22Rv1 (cell line): ENCODE results near the gene BMF.

Source experiments
- H3K27ac ChIP-seq: fragments of 450-650 bp; 2 replicates; pipeline ENCODE4 v1.5.1; 2017
- ZFX ChIP-seq: fragments of 450-650 bp; IDR thresholded peaks from 2 replicates; pipeline ENCODE4 v1.6.1; 2017; ENCODE audit warnings: antibody characterized with exemption, borderline replicate concordance
- TF ChIP-seq, protein P1 (sequence below): fragments of 450-650 bp; IDR thresholded peaks from 2 replicates; pipeline ENCODE4 v1.5.1; 2017; ENCODE audit warnings: mild to moderate bottlenecking

The BMF gene

DNA sequence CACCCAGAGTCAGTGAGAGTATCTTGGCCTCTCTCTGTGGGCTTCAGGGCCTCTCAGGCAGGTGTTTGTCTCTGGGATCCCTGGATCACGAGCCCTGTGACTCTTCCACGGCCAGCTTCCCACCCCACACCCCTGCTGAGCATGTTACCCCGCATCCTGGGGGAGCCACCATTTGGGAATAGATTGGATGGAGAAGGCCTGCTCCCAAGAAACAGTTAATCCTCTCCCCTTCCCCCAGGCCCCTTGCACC lies 54.1 kb downstream of the BMF start:
- no peak for TF ChIP-seq ZFX
- TF ChIP-seq, protein P1, sequence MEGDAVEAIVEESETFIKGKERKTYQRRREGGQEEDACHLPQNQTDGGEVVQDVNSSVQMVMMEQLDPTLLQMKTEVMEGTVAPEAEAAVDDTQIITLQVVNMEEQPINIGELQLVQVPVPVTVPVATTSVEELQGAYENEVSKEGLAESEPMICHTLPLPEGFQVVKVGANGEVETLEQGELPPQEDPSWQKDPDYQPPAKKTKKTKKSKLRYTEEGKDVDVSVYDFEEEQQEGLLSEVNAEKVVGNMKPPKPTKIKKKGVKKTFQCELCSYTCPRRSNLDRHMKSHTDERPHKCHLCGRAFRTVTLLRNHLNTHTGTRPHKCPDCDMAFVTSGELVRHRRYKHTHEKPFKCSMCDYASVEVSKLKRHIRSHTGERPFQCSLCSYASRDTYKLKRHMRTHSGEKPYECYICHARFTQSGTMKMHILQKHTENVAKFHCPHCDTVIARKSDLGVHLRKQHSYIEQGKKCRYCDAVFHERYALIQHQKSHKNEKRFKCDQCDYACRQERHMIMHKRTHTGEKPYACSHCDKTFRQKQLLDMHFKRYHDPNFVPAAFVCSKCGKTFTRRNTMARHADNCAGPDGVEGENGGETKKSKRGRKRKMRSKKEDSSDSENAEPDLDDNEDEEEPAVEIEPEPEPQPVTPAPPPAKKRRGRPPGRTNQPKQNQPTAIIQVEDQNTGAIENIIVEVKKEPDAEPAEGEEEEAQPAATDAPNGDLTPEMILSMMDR, result no peak
- no peak overlapping the region for H3K27ac ChIP-seq

DNA sequence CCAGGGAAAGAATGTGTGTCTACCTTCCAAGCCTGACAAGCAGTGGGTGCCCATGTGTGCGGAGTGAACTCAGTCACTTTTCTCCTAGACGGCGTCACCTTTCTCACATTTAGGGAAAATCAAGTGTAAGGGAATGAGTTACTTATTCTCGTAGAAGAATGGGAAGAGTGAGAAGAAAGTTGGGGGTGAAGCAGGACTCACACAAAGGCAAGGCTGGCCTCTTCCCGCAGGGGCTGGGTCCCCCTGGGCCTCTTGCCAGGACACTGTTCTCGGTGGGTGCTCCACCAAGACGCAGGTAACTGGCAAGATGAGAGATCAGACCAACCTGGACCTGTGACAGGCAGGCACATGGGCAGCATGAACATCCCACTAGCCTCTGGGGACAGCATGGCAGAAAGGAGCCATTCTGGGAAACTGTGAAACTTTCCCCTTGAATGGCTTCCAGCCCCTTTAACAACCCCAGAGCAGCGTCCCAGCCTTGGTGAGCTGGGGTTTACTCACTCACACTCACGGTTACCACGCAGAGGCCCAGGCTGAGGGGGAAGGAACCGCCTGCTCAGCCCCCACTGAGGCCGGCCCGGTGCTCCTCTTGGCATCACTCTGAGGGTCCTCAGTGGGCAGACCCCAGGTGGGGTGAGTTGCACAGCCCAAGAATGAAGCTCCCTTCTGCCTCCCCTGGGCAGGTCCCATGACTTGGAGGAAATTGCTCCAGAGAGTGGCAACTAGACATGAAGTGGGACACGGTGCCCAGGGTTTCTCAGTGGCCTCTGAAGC lies 54.7 kb downstream of the BMF start:
- TF ChIP-seq ZFX, result no peak
- TF ChIP-seq, protein P1, result no peak
- no peak overlapping the region for H3K27ac ChIP-seq

DNA sequence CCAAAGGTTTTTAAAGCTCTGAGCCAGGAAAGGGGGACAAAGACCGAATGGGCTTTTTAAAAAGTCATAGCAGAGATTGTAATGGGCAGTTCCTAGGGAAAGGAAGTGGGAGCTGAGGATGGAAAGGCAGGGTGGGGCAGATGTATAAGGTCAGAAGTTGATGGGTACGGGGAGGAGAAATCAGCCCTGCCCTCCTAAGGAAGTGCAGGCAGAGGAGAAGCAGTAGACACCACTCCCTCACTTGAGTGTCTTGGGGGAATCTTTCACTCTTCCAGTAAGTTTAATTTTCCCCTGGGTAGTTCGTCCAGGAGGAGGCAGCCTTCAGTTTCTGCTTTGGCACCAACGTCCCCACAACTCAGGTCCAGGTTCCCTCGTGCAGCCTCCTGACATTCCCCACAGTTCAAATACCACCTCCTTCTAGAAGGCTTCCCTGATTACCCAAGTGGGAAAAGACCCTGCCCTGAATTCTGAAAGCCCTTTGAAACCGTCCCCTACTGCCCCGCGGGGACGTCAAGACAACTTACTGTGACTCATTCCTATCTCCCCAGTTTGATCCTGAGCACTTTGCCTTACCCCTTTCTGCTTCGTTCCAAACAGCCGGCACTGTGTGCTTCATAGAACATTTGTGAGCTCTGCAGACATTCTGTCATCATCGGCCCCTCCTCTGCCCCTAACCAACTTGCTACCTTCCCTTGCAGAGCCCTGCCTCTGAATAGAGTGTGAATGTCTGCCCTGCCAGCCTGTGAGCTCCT lies 55.4 kb downstream of the BMF start:
- H3K27ac ChIP-seq, result no peak overlapping the region
- TF ChIP-seq, protein P1, result no peak
- no peak for TF ChIP-seq ZFX

DNA sequence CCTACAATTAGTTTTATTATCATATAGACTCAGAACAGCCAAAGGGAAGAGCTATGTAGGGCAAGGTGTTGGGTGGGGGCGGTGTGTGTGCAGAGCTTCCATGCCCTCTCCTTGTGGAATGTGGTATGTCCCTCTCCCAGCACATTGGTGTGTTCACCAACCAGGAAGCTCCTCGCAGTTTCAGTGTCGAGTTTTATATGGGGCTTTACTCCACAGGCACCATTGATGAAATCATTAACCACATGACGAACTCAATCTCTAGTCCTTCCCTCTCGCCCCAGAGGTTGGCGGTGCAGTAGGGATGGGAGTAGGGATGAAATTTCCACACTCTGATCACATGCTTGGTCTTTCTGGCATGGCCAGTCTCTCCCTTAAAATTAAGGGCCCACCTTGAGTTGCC lies 56.1 kb downstream of the BMF start:
- H3K27ac ChIP-seq, result no peak overlapping the region
- TF ChIP-seq, protein P1, result no peak
- TF ChIP-seq ZFX, result no peak

DNA sequence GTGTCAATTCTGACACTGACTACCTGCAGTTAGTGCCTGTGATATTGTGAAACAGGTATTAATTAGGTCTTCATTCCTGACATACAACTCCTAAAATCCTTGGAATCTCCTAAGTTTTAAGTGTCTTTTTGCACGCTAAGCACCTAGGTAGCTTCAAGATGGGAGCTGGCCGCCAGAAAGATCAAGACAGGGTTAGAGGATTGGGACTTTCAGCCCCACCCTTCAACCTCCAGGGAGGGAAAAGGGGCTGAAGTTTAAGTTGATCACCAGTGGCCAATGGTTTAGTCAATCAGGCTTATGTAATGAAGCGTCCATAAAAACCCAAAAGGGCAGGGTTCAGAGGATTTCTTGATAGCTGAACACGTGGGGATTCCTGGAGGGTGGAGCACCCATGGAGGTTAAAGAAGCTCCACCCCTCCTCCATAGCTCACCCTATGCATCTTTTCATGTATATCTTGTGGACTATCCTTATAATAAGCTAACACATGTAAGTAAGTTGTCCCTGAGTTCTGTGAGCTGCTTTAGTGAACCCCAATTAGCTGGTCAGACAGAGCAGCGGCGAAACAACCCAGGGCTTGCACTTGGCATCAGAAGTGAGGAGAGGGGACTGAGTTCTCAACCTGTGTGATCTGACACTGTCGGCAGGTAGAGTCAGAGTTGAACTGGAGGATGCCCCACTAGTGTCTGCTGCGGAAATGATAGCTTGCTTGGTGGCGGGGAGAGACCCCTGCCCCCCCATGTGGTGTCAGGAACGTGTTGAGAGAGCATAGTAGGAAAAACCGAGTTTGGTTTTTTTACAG lies 56.9 kb downstream of the BMF start:
- no peak for TF ChIP-seq ZFX
- TF ChIP-seq, protein P1, result no peak
- H3K27ac ChIP-seq, result 0 out of 2 replicates have a peak overlapping the region, but pooled peaks have one; percentile 10

DNA sequence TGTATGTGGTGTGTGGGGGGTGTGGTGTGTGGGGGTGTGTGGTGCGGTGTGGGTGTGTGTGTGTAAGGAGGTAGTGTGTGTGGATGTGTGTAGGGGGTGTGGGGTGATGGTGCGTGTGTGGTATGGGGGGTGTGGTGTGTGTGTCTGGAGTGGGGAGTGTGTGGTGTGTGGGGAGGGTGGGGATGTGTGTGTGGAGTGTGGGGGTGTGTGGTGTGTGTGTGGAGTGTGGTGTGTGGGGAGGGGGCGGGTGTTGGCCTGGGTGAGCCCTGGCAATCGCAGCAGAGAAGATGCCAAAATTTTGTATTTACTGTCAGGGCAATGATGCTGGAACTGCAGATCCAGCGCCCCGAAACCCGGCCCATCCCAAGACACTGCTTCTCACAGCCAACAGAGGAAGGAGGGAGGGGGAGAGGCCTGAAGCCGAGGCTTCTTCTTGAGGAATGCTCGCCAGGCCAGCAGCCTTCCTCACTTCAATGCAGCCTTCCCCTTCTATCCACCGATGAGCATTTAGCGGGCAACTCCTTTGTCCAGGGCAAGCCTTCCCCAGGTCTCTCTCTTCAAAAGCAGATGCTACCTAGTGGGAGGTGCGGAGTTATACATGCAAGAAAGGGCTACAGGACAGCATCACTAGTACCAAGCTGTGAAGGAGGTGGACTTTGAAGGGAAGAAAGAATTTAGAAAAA lies 57.8 kb downstream of the BMF start:
- 0 out of 2 replicates have a peak overlapping the region, but pooled peaks have one; percentile 10 for H3K27ac ChIP-seq
- TF ChIP-seq, protein P1, result no peak
- TF ChIP-seq ZFX, result no peak
